NCI-H2029 treated with DMSO at 0.1 percent for 48 hours (cell line): ENCODE data around the gene AMHR2.
"Not testable (repeated sequence)": the region's sequence is repeated elsewhere in the genome, so short reads cannot be mapped to it uniquely, and the experiment has no call there.

Experiments used
- DNase-seq: peaks from one replicate; lab custom pipeline; 2025; lab: John Stamatoyannopoulos, UW

The AMHR2 gene

DNA sequence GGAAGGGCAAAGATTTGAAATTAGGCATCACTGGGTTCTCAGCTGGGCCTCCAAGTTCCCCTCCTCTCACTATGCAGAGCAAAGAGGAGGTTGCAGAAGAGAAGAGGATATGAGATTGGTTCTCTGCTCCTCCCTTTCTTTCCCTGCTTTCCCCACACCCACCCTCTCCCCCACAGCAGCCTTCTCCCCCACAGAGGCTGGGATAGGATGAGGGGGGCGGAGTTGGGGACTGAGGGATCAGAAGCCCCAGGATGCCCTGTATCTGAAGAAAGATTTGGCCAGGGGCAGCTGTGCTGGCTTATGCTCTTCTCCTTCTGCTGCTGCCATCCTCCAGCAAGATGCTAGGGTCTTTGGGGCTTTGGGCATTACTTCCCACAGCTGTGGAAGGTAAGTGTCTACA lies at the start of gene AMHR2:
Gene AMHR2, plus strand, starts transcription at position 259 of the 400 bp plus-strand sequence. Its CDS starts 80 bp downstream, at position 339.
- no peak for DNase-seq

DNA sequence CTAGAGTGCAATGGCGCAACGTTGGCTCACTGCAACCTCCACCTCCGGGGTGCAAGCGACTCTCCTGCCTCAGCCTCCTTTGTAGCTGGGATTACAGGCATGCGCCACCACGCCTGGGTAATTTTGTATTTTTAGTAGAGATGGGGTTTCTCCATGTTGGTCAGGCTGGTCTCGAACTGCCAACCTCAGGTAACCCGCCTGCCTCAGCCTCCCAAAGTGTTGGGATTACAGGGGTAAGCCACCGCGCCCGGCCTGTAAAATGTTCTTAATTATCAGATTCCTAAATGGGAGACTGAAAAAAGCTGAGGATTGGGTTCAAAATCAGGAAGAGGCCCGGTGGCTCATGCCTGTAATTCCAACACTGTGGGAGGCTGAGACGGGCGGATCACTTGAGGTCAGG lies 49.4 kb upstream of the AMHR2 start:
- not testable (repeated sequence) for DNase-seq

DNA sequence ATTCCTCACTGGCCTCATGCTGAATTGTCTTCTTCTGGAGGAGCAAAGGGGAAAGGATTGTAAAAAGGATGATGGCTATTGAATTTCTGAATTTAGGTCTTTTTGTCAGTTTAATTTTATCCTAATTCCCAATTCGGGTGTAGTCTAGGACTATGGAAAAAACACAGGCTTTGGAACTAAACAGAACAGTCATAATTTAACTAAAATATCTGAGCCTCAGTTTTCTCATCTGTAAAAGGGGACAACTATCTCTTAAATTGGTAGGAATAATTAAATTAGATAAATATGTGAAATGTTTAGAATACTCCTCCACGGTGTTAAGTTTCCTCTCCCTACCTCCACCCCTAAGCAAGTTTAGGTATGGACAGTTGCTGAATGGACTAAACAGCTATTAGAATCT lies 46.9 kb upstream of the AMHR2 start:
- no peak for DNase-seq

DNA sequence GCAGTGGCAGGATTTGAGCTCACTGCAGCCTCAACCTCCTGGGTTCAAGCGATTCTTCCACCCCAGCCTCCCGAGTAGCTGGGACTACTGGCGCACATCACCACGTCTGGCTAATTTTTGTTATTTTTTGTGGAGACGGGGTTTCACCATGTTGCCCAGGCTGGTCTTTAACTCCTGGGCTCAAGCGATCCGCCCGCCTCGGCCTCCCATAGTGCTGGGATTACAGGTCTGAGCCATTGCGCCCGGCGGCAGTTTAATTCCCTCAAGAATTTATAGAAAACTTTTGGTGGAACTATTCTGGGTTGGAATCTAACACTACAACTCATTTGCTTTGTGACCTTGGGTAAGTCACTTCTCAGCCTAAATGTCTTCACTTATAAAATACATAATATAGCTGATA lies 45.4 kb upstream of the AMHR2 start:
- DNase-seq, result no peak

GRCh38 chr12:53378724-53379388 lies 44.8 kb upstream of the AMHR2 start:
- DNase-seq, result peak; percentile 79

- peak; percentile 100 for DNase-seq
Observed at GRCh38 chr12:53379389-53380103, 44.1 kb upstream of the AMHR2 start.

DNA sequence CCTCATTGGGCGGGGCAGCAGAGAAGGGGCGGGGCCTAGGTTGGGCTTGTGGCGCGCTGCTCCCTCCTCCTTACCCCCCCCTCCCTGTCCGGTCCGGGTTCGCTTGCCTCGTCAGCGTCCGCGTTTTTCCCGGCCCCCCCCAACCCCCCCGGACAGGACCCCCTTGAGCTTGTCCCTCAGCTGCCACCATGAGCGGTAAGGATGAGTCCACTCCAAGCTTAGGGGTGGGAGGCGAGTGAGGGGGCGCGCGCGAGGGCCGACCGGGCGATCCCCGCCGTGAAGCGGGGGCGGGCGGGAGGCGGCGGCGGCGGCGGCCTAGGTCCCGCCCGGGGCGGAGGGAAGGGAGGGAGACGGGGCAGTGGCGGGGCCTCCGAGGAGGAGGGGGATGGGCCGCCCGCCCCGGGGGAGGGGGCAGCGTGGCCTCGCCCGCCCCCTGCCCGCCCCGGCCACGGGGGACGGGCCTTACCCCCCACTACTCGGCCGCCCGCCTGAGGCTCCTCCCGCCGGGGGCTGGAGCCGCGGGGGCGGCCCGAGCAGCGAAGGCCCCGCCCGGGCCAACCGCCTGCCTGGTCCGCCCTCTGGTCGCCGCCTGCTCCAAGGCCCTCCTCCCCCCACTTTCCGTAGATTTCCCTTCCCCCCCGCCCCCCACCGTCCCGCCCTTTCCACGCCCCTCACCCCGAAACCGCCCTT lies 43.4 kb upstream of the AMHR2 start, which contains the start of gene SP1:
Gene SP1, plus strand, starts transcription at position 73 of the 690 bp plus-strand sequence. Its CDS starts 116 bp downstream, at position 189.
- peak; percentile 44 for DNase-seq

GRCh38 chr12:53380794-53381730 lies 42.6 kb upstream of the AMHR2 start:
- DNase-seq, result no peak

DNA sequence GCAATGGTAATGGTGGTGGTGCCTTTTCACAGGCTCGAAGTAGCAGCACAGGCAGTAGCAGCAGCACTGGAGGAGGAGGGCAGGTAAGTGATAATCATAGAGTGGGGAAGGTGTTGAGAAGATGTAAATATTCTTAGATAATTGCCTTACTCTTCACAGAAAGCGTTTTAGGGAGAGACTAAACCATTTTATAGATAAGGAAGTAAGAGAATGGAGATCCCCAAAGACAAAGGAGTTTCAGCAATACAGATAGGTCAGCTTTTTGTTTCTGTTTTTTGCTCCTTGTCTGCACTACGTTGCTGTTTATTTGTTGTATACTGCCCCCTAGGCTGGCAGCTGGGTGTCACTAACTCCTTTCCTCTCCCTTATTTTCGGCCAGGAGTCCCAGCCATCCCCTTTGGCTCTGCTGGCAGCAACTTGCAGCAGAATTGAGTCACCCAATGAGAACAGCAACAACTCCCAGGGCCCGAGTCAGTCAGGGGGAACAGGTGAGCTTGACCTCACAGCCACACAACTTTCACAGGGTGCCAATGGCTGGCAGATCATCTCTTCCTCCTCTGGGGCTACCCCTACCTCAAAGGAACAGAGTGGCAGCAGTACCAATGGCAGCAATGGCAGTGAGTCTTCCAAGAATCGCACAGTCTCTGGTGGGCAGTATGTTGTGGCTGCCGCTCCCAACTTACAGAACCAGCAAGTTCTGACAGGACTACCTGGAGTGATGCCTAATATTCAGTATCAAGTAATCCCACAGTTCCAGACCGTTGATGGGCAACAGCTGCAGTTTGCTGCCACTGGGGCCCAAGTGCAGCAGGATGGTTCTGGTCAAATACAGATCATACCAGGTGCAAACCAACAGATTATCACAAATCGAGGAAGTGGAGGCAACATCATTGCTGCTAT lies 41.7 kb upstream of the AMHR2 start:
- DNase-seq, result no peak

GRCh38 chr12:53383258-53383657 lies 40.4 kb upstream of the AMHR2 start:
- no peak for DNase-seq

- not testable (repeated sequence) for DNase-seq
Observed at GRCh38 chr12:53386381-53386780, 37.3 kb upstream of the AMHR2 start.

DNA sequence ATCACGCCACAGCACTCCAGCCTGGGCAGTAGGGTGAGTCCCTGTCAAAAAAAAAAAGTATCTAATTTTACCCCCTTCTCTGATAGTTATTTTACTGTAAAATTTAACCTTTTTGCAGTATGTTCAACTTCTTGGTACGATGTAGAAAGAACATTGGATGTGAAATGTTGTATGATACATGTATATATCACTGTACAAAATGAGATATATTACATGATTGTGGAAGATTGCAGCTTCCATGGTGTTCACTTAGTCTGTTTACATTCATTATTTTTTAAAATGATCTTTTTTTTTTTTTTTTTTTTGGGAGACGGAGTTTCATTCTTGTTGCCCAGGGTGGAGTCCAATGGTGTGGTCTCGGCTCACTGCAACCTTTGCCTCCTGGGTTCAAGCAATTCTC lies 34.7 kb upstream of the AMHR2 start:
- no peak for DNase-seq

DNA sequence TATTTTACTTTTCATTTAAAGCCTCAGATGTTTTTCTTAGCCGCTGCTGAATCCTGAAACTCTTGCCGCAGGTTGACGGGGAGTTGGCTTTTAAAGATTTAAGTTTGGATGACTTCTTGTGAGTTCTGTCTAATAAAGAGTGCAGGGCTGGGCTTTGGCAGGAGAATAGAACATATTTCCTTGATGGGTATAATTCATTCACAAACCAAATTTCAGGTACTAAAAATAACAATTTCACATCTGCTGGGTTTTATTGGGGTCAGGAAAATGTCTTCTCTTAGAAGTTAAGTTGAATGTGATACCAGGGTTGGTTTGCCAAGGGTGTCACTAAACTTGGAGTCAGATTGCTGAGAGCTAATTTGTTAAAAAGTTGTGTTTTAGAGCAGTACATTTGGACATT lies 34.0 kb upstream of the AMHR2 start:
- DNase-seq, result no peak

- no peak for DNase-seq
Observed at GRCh38 chr12:53391724-53392123, 31.9 kb upstream of the AMHR2 start.

DNA sequence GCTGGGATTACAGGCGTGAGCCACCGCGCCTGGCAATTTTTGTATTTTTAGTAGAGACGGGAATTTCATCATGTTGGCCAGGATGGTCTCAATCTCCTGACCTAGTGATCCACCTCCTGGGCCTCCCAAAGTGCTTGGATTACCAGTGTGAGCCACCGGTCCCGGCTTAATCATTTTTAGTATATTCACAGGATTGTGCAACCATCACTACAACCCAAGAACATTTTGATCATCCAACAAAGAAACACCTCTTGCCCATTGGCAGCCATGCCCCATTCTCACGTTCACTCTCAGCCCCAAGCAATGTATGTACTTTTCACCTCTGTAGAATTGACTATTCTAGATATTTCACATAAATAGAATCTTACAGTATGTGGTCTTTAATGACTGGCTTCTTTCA lies 23.8 kb upstream of the AMHR2 start:
- DNase-seq, result no peak

GRCh38 chr12:53402351-53402750 lies 21.3 kb upstream of the AMHR2 start:
- DNase-seq, result not testable (repeated sequence)

DNA sequence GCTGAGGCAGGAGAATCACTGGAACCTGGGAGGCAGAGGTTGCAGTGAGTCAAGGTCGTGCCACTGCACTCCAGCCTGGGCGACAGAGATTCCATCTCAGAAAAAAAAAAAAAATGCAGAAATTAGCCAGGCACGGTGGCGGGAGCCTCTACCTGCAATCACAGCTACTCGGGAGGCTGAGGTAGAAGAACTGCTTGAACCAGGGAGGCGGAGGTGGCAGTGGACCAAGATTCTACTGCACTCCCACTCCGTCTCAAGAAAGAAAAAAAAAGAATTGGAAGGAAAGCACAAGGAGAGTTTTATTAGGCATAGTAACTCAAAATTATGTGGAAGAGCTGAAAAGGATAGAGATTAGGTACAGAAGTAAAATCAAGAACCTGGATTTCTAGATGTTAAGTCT lies 20.8 kb upstream of the AMHR2 start:
- no peak for DNase-seq

- no peak for DNase-seq
Observed at GRCh38 chr12:53410951-53411350, 12.7 kb upstream of the AMHR2 start.

GRCh38 chr12:53413485-53414204 lies 10.0 kb upstream of the AMHR2 start:
- no peak for DNase-seq

DNA sequence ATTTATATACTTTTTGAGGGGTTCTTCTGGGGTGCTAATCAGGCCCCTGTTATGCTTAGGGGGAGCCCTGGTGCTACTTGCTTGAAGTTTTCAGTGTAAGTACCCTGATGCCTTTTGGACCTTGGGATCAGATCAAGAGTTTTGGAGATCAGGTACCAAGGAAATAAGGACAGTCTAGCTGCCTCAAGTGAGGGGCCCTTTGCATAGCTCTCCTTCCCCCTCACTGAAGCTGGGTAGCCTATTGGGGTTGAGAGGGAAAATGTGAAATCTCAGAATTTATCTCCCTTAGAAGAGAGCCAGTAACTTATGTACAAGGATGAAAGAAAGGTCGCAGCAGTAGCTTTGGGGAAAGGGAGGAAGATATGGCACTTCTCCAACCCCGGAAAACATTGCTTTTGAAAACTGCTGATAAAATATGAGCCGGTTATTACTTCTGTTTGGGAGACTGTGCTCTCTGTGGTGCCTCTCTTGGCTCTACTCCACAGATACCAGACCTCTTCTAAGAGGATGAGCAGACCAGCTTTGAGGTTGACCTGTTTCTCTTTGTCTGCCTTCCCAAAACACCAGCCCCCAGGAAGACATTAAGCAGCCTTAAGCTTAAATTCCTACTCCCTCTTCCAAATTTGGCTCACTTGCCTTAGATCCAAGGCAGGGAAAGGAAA lies 8.8 kb upstream of the AMHR2 start:
- no peak for DNase-seq
